Stimulated activated naive B cell treated with anti-CD40 and anti-IgM and Interleukin-4, amounts not matched to agents 10 μg/mL and 1 μg/mL and 100 μg/mL, for 72 hours (primary cell): ENCODE measurements around the gene PCDH12.

Source experiments
- ATAC-seq, 2 donors: fragments of 150-1000 bp; cut with Tn5 transposase; replicated peaks; 2 replicates each; pipeline ENCODE4 v1.10.0; 2021; ENCODE audit warnings: moderate library complexity in 1 of 2
- DNase-seq: peaks from one replicate; pipeline ENCODE4 v3.0.0; 2021
- H3K27ac Mint-ChIP-seq: one replicate; pipeline ENCODE4 v1.8.0; 2022; ENCODE audit warnings: mild to moderate bottlenecking, mixed read lengths
- H3K27me3 Mint-ChIP-seq, 2 donors: one replicate each; pipeline ENCODE4 v1.8.0; 2022; ENCODE audit warnings: mixed read lengths in 2 of 2
- H3K36me3 Mint-ChIP-seq, 2 donors: one replicate each; pipeline ENCODE4 v1.8.0; 2022; ENCODE audit warnings: mixed read lengths in 2 of 2, mild to moderate bottlenecking in 1 of 2
- H3K4me1 Mint-ChIP-seq, 2 donors: one replicate each; pipeline ENCODE4 v1.8.0; 2022; ENCODE audit warnings: mixed read lengths in 2 of 2, mild to moderate bottlenecking in 1 of 2
- H3K4me3 Mint-ChIP-seq, 2 donors: one replicate each; pipeline ENCODE4 v1.8.0; 2022; ENCODE audit warnings: mild to moderate bottlenecking in 2 of 2, mixed read lengths in 2 of 2, moderate library complexity in 1 of 2
- H3K9me3 Mint-ChIP-seq, 2 donors: one replicate each; pipeline ENCODE4 v1.8.0; 2022; ENCODE audit warnings: mixed read lengths in 2 of 2, mild to moderate bottlenecking in 1 of 2

Gene PCDH12

GRCh38 chr5:141958546-141959172 lies 657 bp upstream of the PCDH12 start:
- Mint-ChIP-seq H3K27ac (no peak overlapping the region), H3K27me3 (peaks cover 0 to 11% of the 10 kb centered on the region in 2 donors), H3K36me3 (peaks cover 3 to 7% of the 10 kb centered on the region in 2 donors), H3K4me3 (no peak overlapping the region), H3K9me3 (no peaks in the 10 kb centered on the region), H3K4me1 (peaks cover 17 to 25% of the 10 kb centered on the region in 2 donors)
- DNase-seq (no peak), ATAC-seq (no peak)

DNA sequence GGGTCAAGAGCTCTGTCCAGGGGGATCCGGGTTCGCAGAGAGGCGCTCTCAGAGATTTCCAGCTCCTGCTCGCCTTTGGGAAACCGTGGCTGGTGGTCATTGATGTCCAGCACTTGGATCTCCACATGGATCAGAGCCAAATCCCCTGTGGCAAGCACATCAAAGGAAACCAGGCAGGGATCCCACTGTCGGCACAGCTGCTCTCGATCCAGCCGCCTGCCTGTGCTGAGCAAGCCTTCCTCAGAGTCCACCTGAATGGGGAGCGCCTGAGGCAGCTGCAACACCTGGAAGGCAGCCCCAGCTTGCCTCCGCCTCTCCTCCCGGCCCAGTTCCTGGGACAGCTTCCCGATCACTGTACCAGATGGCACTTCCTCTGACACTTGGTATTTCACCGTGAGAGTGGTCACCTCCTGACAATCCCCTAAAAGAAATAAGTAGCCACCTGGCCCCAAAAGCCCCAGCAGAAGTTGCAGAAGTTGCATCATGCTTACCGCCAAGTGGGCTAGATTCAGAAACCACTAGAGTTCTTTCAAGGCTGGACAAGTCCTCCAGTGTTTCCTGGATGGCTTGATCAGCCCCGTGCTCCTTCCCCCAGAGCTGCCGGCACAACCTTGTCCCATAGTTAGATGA lies 520 bp downstream of the PCDH12 start:
- H3K4me1 Mint-ChIP-seq = peaks cover 17 to 25% of the 10 kb centered on the region in 2 donors
- no peak overlapping the region for H3K27ac Mint-ChIP-seq
- no peak for DNase-seq
- no peaks in the 10 kb centered on the region for H3K9me3 Mint-ChIP-seq
- H3K27me3 Mint-ChIP-seq = peaks cover 1 to 11% of the 10 kb centered on the region in 2 donors
- no peak overlapping the region for H3K4me3 Mint-ChIP-seq
- ATAC-seq = no peak
- peaks cover 7 to 9% of the 10 kb centered on the region in 2 donors for H3K36me3 Mint-ChIP-seq

DNA sequence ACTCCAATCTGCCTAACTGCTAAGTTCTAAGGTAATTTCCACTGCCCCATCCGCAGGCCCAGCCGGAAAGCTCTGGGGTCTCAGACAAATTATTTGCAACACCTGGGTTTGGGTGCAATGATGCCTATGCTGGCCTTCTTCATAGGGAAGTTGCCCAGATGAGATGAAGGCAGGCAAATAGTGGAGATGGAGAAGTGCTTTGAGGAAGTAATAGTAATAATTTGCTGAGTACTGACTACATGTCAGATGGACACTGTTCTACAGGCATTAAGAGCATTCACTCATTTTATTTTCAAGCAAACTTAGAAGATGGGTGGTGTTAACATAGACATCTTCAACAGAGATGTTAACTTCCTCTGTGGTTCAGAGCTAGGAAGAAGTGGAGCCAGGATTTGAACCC lies 3.8 kb downstream of the PCDH12 start:
- no peak overlapping the region for H3K27ac Mint-ChIP-seq
- ATAC-seq = no peak

GRCh38 chr5:141952020-141952419 lies 6.0 kb downstream of the PCDH12 start:
- Mint-ChIP-seq H3K4me1 (peaks cover 4 to 7% of the 10 kb centered on the region in 2 donors), H3K4me3 (no peak overlapping the region), H3K27me3 (peaks cover 0 to 11% of the 10 kb centered on the region in 2 donors), H3K9me3 (no peaks in the 10 kb centered on the region), H3K36me3 (peaks cover 10 to 22% of the 10 kb centered on the region in 2 donors), H3K27ac (peak overlapping the region; percentile 43)
- DNase-seq (no peak), ATAC-seq (no peak)

More for the DNA sequence above, 3.8 kb downstream of the PCDH12 start:
- peaks cover 4 to 11% of the 10 kb centered on the region in 2 donors for H3K27me3 Mint-ChIP-seq
- H3K9me3 Mint-ChIP-seq = no peaks in the 10 kb centered on the region
- peaks cover 9 to 16% of the 10 kb centered on the region in 2 donors for H3K4me1 Mint-ChIP-seq
- no peak for DNase-seq
- H3K4me3 Mint-ChIP-seq = no peak overlapping the region
- H3K36me3 Mint-ChIP-seq = peaks cover 13 to 20% of the 10 kb centered on the region in 2 donors

DNA sequence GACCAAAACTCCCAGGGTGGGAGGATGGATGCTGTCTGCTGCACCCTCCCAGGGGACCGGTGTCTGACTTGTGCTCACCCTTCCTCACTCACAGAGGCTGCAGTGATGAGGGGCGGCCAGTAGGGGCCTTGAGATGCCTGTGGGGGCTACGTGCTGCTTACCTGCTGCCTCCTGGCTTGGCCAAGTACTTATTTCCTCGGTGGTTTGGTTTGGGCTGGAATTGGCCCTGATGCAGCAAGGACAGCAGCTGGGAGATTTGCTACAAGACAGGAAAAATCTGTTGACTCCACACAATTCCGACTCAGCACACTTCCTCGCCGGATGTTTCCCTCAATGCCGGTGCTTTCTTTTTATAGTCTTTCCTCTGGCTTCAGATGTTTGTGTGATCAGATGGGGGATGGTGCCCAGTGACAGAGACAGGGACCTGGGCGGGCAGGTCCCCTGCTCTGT lies 6.6 kb downstream of the PCDH12 start:
- peaks cover 4 to 7% of the 10 kb centered on the region in 2 donors for H3K4me1 Mint-ChIP-seq
- no peaks in the 10 kb centered on the region for H3K9me3 Mint-ChIP-seq
- peak; percentile 79 to 91 for ATAC-seq
- peak overlapping the region in 1 of 2 donors; percentile 22 for H3K4me3 Mint-ChIP-seq
- H3K36me3 Mint-ChIP-seq = peaks cover 10 to 22% of the 10 kb centered on the region in 2 donors
- no peak for DNase-seq
- peaks cover 0 to 11% of the 10 kb centered on the region in 2 donors for H3K27me3 Mint-ChIP-seq
- H3K27ac Mint-ChIP-seq = no peak overlapping the region

- DNase-seq (no peak), ATAC-seq (no peak)
- Mint-ChIP-seq H3K4me3 (no peak overlapping the region), H3K9me3 (no peaks in the 10 kb centered on the region), H3K27me3 (peaks cover 0 to 11% of the 10 kb centered on the region in 2 donors), H3K4me1 (peaks cover 4 to 7% of the 10 kb centered on the region in 2 donors), H3K36me3 (peaks cover 10 to 20% of the 10 kb centered on the region in 2 donors), H3K27ac (no peak overlapping the region)
Measured at GRCh38 chr5:141950207-141951005, 7.6 kb downstream of the PCDH12 start.

GRCh38 chr5:141949511-141949910 lies 8.5 kb downstream of the PCDH12 start:
- H3K4me3 Mint-ChIP-seq = no peak overlapping the region
- peaks cover 10 to 20% of the 10 kb centered on the region in 2 donors for H3K36me3 Mint-ChIP-seq
- H3K27me3 Mint-ChIP-seq = peaks cover 0 to 11% of the 10 kb centered on the region in 2 donors
- H3K27ac Mint-ChIP-seq = no peak overlapping the region
- ATAC-seq (no peak), DNase-seq (no peak)
- no peaks in the 10 kb centered on the region for H3K9me3 Mint-ChIP-seq
- H3K4me1 Mint-ChIP-seq = peaks cover 4 to 7% of the 10 kb centered on the region in 2 donors

GRCh38 chr5:141948812-141949211 lies 9.2 kb downstream of the PCDH12 start:
- Mint-ChIP-seq H3K9me3 (no peaks in the 10 kb centered on the region), H3K4me3 (no peak overlapping the region), H3K27me3 (peaks cover 0 to 11% of the 10 kb centered on the region in 2 donors), H3K27ac (no peak overlapping the region), H3K4me1 (peaks cover 4 to 7% of the 10 kb centered on the region in 2 donors), H3K36me3 (peaks cover 10 to 20% of the 10 kb centered on the region in 2 donors)
- DNase-seq (no peak), ATAC-seq (no peak)

DNA sequence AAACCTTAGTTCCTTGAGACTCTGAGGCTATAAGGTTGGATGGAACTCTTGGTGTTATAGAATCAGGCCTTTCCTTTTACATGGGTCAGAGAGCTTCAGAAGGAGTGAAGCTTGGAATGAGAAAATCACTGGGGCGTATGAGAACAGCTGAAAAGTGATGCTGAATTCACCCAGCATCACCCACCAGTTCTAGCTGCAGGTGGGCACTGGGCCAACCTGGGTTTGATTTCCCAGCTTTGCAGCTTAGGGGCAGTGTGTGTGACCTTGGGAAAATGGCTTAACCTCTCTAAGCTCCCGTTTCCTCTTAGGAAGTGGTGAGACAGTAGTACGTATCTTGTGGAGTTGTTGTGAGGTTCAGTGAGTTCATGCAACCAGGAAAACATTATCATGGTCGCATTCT lies 10.7 kb downstream of the PCDH12 start:
- ATAC-seq = no peak
- DNase-seq = no peak
- peaks cover 4 to 7% of the 10 kb centered on the region in 2 donors for H3K4me1 Mint-ChIP-seq
- no peaks in the 10 kb centered on the region for H3K9me3 Mint-ChIP-seq
- no peak overlapping the region for H3K27ac Mint-ChIP-seq
- H3K36me3 Mint-ChIP-seq = peaks cover 10 to 11% of the 10 kb centered on the region in 2 donors
- no peak overlapping the region for H3K4me3 Mint-ChIP-seq
- peaks cover 0 to 8% of the 10 kb centered on the region in 2 donors for H3K27me3 Mint-ChIP-seq

DNA sequence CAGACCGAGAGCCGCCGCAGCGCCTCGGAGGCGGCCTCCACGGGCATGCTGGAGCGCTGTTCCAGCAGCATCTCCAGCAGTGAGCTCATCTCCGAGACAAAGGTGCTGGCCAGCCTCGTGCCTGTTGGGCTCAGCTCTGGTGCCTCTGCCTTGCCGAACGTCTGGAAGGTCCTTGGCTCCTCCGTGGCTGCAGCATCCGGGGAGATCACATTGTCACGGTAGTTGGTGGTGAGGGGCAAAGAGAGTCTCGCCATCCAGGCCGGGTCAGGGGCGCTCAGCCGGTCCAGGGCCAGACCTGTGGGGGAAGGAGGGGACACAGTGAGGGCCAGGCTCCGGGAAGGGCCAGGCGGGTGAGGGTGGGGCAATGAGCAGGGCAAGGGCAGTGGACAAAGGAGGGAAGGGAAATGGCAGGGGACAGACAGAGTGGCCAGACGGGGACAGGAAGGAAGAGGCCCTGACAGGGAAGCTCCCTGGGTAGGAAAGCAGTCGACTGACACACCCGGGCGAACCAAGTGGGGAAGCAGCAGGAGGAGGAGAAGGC lies 12.4 kb downstream of the PCDH12 start:
- no peak for ATAC-seq
- Mint-ChIP-seq H3K9me3 (no peaks in the 10 kb centered on the region), H3K4me3 (no peak overlapping the region), H3K4me1 (peaks cover 3 to 9% of the 10 kb centered on the region in 2 donors), H3K27me3 (no peaks in the 10 kb centered on the region), H3K36me3 (peaks cover 7 to 16% of the 10 kb centered on the region in 2 donors), H3K27ac (no peak overlapping the region)
- DNase-seq = no peak

DNA sequence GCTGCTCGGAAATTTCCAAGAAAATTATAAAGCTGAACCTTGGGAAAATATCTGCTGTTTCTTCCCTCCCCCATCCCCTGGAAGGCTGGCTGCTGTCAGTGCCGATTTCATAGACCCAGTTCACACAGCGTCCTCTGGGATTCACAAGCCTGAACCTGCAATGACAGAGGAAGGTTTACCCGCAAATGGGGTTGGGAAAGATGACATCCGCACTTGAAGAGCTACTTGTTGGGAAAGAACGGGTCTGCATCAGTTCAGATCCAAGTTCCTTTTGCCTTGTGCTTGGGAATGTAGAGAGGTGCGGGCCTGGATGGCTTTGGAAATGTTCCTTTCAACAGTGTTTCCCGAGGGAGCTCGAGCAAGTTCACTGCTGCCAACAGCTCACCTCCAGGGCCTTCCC lies 13.9 kb downstream of the PCDH12 start:
- H3K36me3 Mint-ChIP-seq = peaks cover 10 to 19% of the 10 kb centered on the region in 2 donors
- H3K4me3 Mint-ChIP-seq = no peak overlapping the region
- no peak overlapping the region for H3K27ac Mint-ChIP-seq
- DNase-seq (no peak), ATAC-seq (no peak)
- no peaks in the 10 kb centered on the region for H3K27me3 Mint-ChIP-seq
- peaks cover 3 to 11% of the 10 kb centered on the region in 2 donors for H3K4me1 Mint-ChIP-seq
- no peaks in the 10 kb centered on the region for H3K9me3 Mint-ChIP-seq

- H3K27ac Mint-ChIP-seq = no peak overlapping the region
- ATAC-seq (no peak), DNase-seq (no peak)
- H3K4me1 Mint-ChIP-seq = peaks cover 3 to 11% of the 10 kb centered on the region in 2 donors
- H3K36me3 Mint-ChIP-seq = peaks cover 10 to 19% of the 10 kb centered on the region in 2 donors
- no peaks in the 10 kb centered on the region for H3K9me3 Mint-ChIP-seq
- H3K27me3 Mint-ChIP-seq = no peaks in the 10 kb centered on the region
- H3K4me3 Mint-ChIP-seq = no peak overlapping the region
Measured at GRCh38 chr5:141942185-141942857, 15.7 kb downstream of the PCDH12 start.

- no peaks in the 10 kb centered on the region for H3K9me3 Mint-ChIP-seq
- peaks cover 3 to 11% of the 10 kb centered on the region in 2 donors for H3K4me1 Mint-ChIP-seq
- DNase-seq (no peak), ATAC-seq (no peak)
- H3K27me3 Mint-ChIP-seq = no peaks in the 10 kb centered on the region
- no peak overlapping the region for H3K27ac Mint-ChIP-seq
- peaks cover 14 to 24% of the 10 kb centered on the region in 2 donors for H3K36me3 Mint-ChIP-seq
- H3K4me3 Mint-ChIP-seq = no peak overlapping the region
Measured at GRCh38 chr5:141941779-141942178, 16.2 kb downstream of the PCDH12 start.

- Mint-ChIP-seq H3K36me3 (peaks cover 14 to 24% of the 10 kb centered on the region in 2 donors), H3K27me3 (no peaks in the 10 kb centered on the region), H3K4me3 (no peak overlapping the region), H3K9me3 (no peaks in the 10 kb centered on the region), H3K27ac (peak overlapping the region; percentile 75), H3K4me1 (peaks cover 3 to 11% of the 10 kb centered on the region in 2 donors)
- ATAC-seq = peak; percentile 31 to 39
- DNase-seq = no peak
Measured at GRCh38 chr5:141941307-141941706, 16.7 kb downstream of the PCDH12 start.
